Measurements from ENCODE around the gene RGS19. TPM values are rescaled to one million over a fixed set of nuclear protein-coding genes. Genes with fewer than 3 reads are reported as not detected.
A peak's percentile ranks its signal among the peaks of the same experiment; 100 is the strongest.

Gene RGS19
- total RNA-seq, 1 experiment from 2014 or later, result 12.8 TPM

DNA sequence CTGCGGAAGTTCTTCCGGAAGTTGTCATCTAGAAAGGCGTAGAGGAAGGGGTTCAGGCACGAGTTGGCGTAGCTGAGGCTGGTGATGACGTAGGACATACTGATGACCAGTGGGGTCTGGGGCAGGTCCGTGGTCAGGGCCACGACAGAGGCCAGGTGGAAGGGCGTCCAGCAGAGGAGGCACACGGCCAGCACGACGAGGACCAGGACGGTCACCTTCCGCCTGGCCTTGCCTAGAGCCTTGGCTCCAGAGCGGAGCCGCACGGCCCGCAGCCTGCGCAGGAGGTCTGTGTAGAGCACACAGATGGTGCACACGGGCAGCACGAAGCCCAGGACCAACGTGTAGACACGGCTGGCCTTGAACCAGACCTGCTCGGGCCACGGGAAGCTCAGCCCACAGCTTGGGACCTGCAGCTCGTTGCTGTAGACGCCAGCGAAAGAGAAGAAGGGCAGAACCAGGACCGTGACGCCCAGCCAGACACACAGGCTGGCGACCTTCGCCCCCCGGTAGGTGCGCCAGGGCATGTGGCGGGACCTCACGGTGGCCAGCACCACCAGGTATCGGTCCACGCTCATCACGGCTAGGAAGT is 26.6 kb upstream of the RGS19 start:
- Histone ChIP-seq H3K18ac (ENCODE audit: insufficient read length, low read depth, low read length) (no peak overlapping the region), H3T11ph (ENCODE audit: low read length) (no peak overlapping the region), H4K20me1 (ENCODE audit: control insufficient read depth, insufficient read depth, insufficient read length) (no peaks in the 10 kb centered on the region), H3K27ac (ENCODE audit: insufficient read length, low read depth, low read length) (no peak overlapping the region), H4K5ac (ENCODE audit: insufficient read length, low read depth, low read length) (no peak overlapping the region), H3K9ac (ENCODE audit: extremely low read depth, insufficient read length, low read length) (no peak overlapping the region), H2AK5ac (ENCODE audit: insufficient read length, low read length) (no peak overlapping the region), H2BK20ac (ENCODE audit: low read depth, low read length, poor library complexity, severe bottlenecking) (no peak overlapping the region), H2BK120ac (ENCODE audit: low read depth, low read length, poor library complexity, severe bottlenecking) (no peak overlapping the region), H3K23me2 (ENCODE audit: insufficient read length, low read depth, low read length, poor library complexity, severe bottlenecking) (no peaks in the 10 kb centered on the region), H3K14ac (ENCODE audit: insufficient read depth, low read length) (no peak overlapping the region), H2BK15ac (ENCODE audit: low read depth, low read length) (no peak overlapping the region), H3K79me1 (ENCODE audit: insufficient read depth, low read depth, low read length, poor library complexity, severe bottlenecking) (no peaks in the 10 kb centered on the region), H2BK5ac (ENCODE audit: insufficient read length, low read length) (no peak overlapping the region), H4K91ac (ENCODE audit: insufficient read length, low read depth, low read length) (no peak overlapping the region), H3K4ac (ENCODE audit: low read depth, low read length) (no peak overlapping the region), H3K23ac (ENCODE audit: insufficient read length, low read depth, low read length) (no peak overlapping the region), H3K4me1 (ENCODE audit: insufficient read depth, low read length) (no peaks in the 10 kb centered on the region), H4K8ac (replicated peaks; ENCODE audit: insufficient read length, low read depth, low read length) (no peak overlapping the region), H3K27me3 (ENCODE audit: insufficient read depth, low read length) (peaks cover 3% of the 10 kb centered on the region; the same call in 1 of the 2 replicates), H2BK12ac (ENCODE audit: insufficient read length, low read depth, low read length) (no peak overlapping the region), H3K79me2 (ENCODE audit: insufficient read depth, low read length) (no peaks in the 10 kb centered on the region), H2AFZ (ENCODE audit: low read length) (no peak overlapping the region), H3K4me2 (ENCODE audit: insufficient read depth, insufficient read length, low read length) (no peak overlapping the region), H3K56ac (ENCODE audit: insufficient read length, low read depth, low read length) (no peak overlapping the region), H3K9me3 (ENCODE audit: control insufficient read depth, low read depth, low read length) (no peaks in the 10 kb centered on the region)
- Mint-ChIP-seq H3K4me1 (peaks cover 9 to 14% of the 10 kb centered on the region in 2 experiments; a peak in 3 of 4 replicates), H3K27ac (peak overlapping the region in 1 of 3 experiments; percentile 27; a peak in 1 of 7 replicates), H3K4me3 (no peak overlapping the region), H3K9me3 (no peaks in the 10 kb centered on the region), H3K36me3 (ENCODE audit: insufficient read depth in 1 of 3, low read depth in 3 of 3) (no peaks in the 10 kb centered on the region), H3K27me3 (ENCODE audit: low read depth) (peaks cover 35% of the 10 kb centered on the region)
- TF ChIP-seq, protein P1, sequence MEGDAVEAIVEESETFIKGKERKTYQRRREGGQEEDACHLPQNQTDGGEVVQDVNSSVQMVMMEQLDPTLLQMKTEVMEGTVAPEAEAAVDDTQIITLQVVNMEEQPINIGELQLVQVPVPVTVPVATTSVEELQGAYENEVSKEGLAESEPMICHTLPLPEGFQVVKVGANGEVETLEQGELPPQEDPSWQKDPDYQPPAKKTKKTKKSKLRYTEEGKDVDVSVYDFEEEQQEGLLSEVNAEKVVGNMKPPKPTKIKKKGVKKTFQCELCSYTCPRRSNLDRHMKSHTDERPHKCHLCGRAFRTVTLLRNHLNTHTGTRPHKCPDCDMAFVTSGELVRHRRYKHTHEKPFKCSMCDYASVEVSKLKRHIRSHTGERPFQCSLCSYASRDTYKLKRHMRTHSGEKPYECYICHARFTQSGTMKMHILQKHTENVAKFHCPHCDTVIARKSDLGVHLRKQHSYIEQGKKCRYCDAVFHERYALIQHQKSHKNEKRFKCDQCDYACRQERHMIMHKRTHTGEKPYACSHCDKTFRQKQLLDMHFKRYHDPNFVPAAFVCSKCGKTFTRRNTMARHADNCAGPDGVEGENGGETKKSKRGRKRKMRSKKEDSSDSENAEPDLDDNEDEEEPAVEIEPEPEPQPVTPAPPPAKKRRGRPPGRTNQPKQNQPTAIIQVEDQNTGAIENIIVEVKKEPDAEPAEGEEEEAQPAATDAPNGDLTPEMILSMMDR (conservative IDR thresholded peaks at IDR 0.05), result no peak
- no CpG with 5 or more reads among the region's 39 CpGs for WGBS (ENCODE audit: extremely low coverage, insufficient read length, low lambda C conversion rate)
- no peak for DNase-seq

Measured in H9 (cell line).